GM23338 (cell line): ENCODE results near the gene ESPL1. TPM values are rescaled to one million over a fixed set of nuclear protein-coding genes. Genes with fewer than 3 reads are reported as not detected.

Source experiments
- ATAC-seq: fragments of 200-7000 bp; cut with Tn5 transposase; 3 replicates; pipeline ENCODE4 v1.9.1; 2020
- DNase-seq: peaks from one replicate; pipeline ENCODE4 v3.0.0-alpha.2; 2015; ENCODE audit warnings: low spot score
- H2AFZ ChIP-seq: fragments of 200-600 bp; sonication (generic); 2 replicates; pipeline ENCODE4 v1.8.0; 2016; ENCODE audit warnings: antibody characterized with exemption, mild to moderate bottlenecking, moderate library complexity
- H3F3A ChIP-seq: fragments of 200-600 bp; sonication (generic); replicated peaks from 2 replicates; pipeline ENCODE4 v1.8.0; 2017; ENCODE audit warnings: antibody characterized with exemption, mixed run types, low read depth
- H3K27ac ChIP-seq: fragments of 200-600 bp; sonication (generic); 2 replicates; pipeline ENCODE4 v1.6.1; 2016; ENCODE audit warnings: low read depth
- H3K27me3 ChIP-seq: fragments of 200-600 bp; sonication (generic); 2 replicates; pipeline ENCODE4 v1.8.0; 2016; ENCODE audit warnings: mild to moderate bottlenecking, mixed run types, moderate library complexity; ENCODE audit not compliant: insufficient read depth
- H3K36me3 ChIP-seq: fragments of 200-600 bp; sonication (generic); 2 replicates; pipeline ENCODE4 v1.8.0; 2016; ENCODE audit warnings: mild to moderate bottlenecking; ENCODE audit not compliant: insufficient read depth
- H3K4me1 ChIP-seq: fragments of 200-600 bp; sonication (generic); 2 replicates; pipeline ENCODE4 v1.8.0; 2016; ENCODE audit warnings: mild to moderate bottlenecking, moderate library complexity; ENCODE audit not compliant: insufficient read depth
- H3K4me2 ChIP-seq: fragments of 200-600 bp; sonication (generic); 2 replicates; pipeline ENCODE4 v1.7.1; 2017; ENCODE audit warnings: mixed run types
- H3K4me3 ChIP-seq: fragments of 200-600 bp; sonication (generic); 2 replicates; pipeline ENCODE4 v1.6.1; 2016; ENCODE audit warnings: mixed run types
- H3K79me2 ChIP-seq: fragments of 200-600 bp; sonication (generic); replicated peaks from 2 replicates; pipeline ENCODE4 v1.8.0; 2017; ENCODE audit warnings: mild to moderate bottlenecking; ENCODE audit not compliant: insufficient read depth
- H3K9me2 ChIP-seq: fragments of 200-600 bp; sonication (generic); 2 replicates; pipeline ENCODE4 v1.8.0; 2017; ENCODE audit not compliant: insufficient read depth
- H4K20me1 ChIP-seq: fragments of 200-600 bp; sonication (generic); replicated peaks from 2 replicates; pipeline ENCODE4 v1.8.0; 2017; ENCODE audit warnings: mild to moderate bottlenecking; ENCODE audit not compliant: insufficient read depth
- H3K27ac Mint-ChIP-seq: 2 replicates; pipeline ENCODE4 v1.8.0; 2020; ENCODE audit warnings: inconsistent platforms, mild to moderate bottlenecking, moderate library complexity, mixed read lengths
- H3K27me3 Mint-ChIP-seq: 3 replicates; pipeline ENCODE4 v1.8.0; 2022; ENCODE audit warnings: low read depth, mild to moderate bottlenecking, moderate library complexity, mixed read lengths, inconsistent platforms; ENCODE audit not compliant: insufficient read depth, poor library complexity
- H3K36me3 Mint-ChIP-seq: 3 replicates; pipeline ENCODE4 v1.8.0; 2021; ENCODE audit warnings: low read depth, mild to moderate bottlenecking, inconsistent platforms, moderate library complexity, mixed read lengths
- H3K4me1 Mint-ChIP-seq: 3 replicates; pipeline ENCODE4 v1.8.0; 2020; ENCODE audit warnings: mild to moderate bottlenecking, inconsistent platforms, mixed read lengths
- H3K4me3 Mint-ChIP-seq: 3 replicates; pipeline ENCODE4 v1.8.0; 2021; ENCODE audit warnings: moderate library complexity, mild to moderate bottlenecking, inconsistent platforms, mixed read lengths
- H3K9me3 Mint-ChIP-seq: 3 replicates; pipeline ENCODE4 v1.8.0; 2020; ENCODE audit warnings: moderate library complexity, mild to moderate bottlenecking, inconsistent platforms, mixed read lengths
- CREB1 ChIP-seq: fragments of 250-450 bp; sonication (Bioruptor Pico); IDR thresholded peaks from 2 replicates; pipeline ENCODE4 v1.5.0; 2020; ENCODE audit warnings: low read depth, mild to moderate bottlenecking, moderate library complexity
- CTCF ChIP-seq, 2 experiments: fragments of 200-600 bp in 1 of 2; sonication (generic) in 1 of 2; conservative IDR thresholded peaks; 2 replicates each; pipeline versions ENCODE4 v1.5.1 to v1.6.1; 2016 to 2017; ENCODE audit warnings: antibody characterized with exemption in 2 of 2, low read depth in 2 of 2, mild to moderate bottlenecking in 2 of 2, moderate library complexity in 1 of 2
- ETS1 ChIP-seq: IDR thresholded peaks from 2 replicates; pipeline ENCODE4 v1.6.1; 2016; ENCODE audit warnings: antibody characterized with exemption
- EZH2 ChIP-seq: fragments of 200-600 bp; sonication (generic); IDR thresholded peaks from one replicate; pipeline ENCODE4 v1.8.0; 2017; ENCODE audit warnings: antibody characterized with exemption, mild to moderate bottlenecking, low read depth; ENCODE audit not compliant: unreplicated experiment
- EZH2phosphoT487 ChIP-seq: fragments of 200-600 bp; sonication (generic); IDR thresholded peaks from one replicate; pipeline ENCODE4 v1.8.1; 2018; ENCODE audit warnings: antibody characterized with exemption; ENCODE audit not compliant: unreplicated experiment
- JUNB ChIP-seq: IDR thresholded peaks from one replicate; pipeline ENCODE4 v1.6.1; 2016; ENCODE audit warnings: antibody characterized with exemption; ENCODE audit not compliant: unreplicated experiment
- NANOG ChIP-seq: IDR thresholded peaks from 2 replicates; pipeline ENCODE4 v1.6.1; 2016; ENCODE audit warnings: antibody characterized with exemption, borderline replicate concordance
- POLR2AphosphoS5 ChIP-seq: IDR thresholded peaks from 2 replicates; pipeline ENCODE4 v1.6.1; 2016; ENCODE audit warnings: antibody characterized with exemption, low read depth
- REST ChIP-seq: IDR thresholded peaks from one replicate; pipeline ENCODE4 v1.6.1; 2018; ENCODE audit warnings: antibody characterized with exemption; ENCODE audit not compliant: unreplicated experiment
- STAT1 ChIP-seq: IDR thresholded peaks from one replicate; pipeline ENCODE4 v1.6.1; 2016; ENCODE audit warnings: antibody characterized with exemption; ENCODE audit not compliant: unreplicated experiment
- ZNF114 ChIP-seq: fragments of 250-450 bp; sonication (Bioruptor Pico); IDR thresholded peaks from 2 replicates; pipeline ENCODE4 v1.5.0; 2020; ENCODE audit warnings: mild to moderate bottlenecking, moderate library complexity
- ZNF331 ChIP-seq: fragments of 250-450 bp; sonication (Bioruptor Pico); IDR thresholded peaks from 2 replicates; pipeline ENCODE4 v1.5.0; 2020; ENCODE audit warnings: low read depth, mild to moderate bottlenecking, moderate library complexity
- polyA plus RNA-seq: library from polyadenylated mRNA; unstranded; fragments of >200 nt; fragmentation: Nextera tagmentation; extraction: Ambion mirVana; gene quantifications from 2 replicates; pipeline ENCODE4 v1.2.1, GENCODE V29; 2016
- total RNA-seq: library from RNA; depleted of rRNA; stranded (reverse); fragments of >200 nt; shearing (Covaris generic); gene quantifications from 2 replicates; pipeline ENCODE4 v1.2.3, GENCODE V29; 2014
- TF ChIP-seq, protein P1 (sequence below): fragments of 250-450 bp; sonication (Bioruptor Pico); IDR thresholded peaks from 2 replicates; pipeline ENCODE4 v1.5.0; 2020; ENCODE audit warnings: mild to moderate bottlenecking, moderate library complexity

Gene ESPL1
- total and polyA plus RNA-seq, 2 experiments from 2014 or later: 13.2 to 56.5 TPM

DNA sequence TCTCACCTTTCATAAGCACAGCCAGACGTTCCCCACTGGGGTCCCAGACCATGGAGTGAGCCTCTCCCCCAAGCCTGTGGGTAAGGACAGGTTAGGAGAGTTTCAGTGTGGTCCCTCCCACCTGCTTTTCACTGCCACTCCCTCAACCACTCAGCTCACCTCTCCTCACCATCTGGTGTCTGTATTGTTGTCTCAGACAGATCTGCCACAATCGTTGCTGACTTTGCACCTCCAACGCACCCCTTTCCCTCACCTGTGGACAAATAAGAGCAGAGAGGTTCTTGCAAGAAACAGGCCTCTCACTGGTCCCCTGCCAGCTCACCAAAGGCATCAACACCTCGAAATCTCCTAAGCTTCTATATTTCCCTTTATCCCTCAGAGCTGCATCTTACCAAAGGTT lies 40.2 kb downstream of the ESPL1 start:
- Histone ChIP-seq H3K36me3 (peaks cover 15% of the 10 kb centered on the region), H3K4me3 (no peak overlapping the region), H3K9me2 (no peaks in the 10 kb centered on the region), H4K20me1 (no peaks in the 10 kb centered on the region; the same call in 1 of the 2 replicates), H3K27ac (no peak overlapping the region), H3K27me3 (no peaks in the 10 kb centered on the region), H2AFZ (no peak overlapping the region), H3K79me2 (no peaks in the 10 kb centered on the region), H3K4me2 (no peak overlapping the region), H3F3A (0 out of 2 replicates have a peak, but pooled peaks cover 2% of the 10 kb centered on the region), H3K4me1 (no peaks in the 10 kb centered on the region)
- TF ChIP-seq ZNF114 (no peak), EZH2phosphoT487 (no peak), CTCF (conservative IDR thresholded peaks at IDR 0.05; ENCODE audit: low read depth in 2 of 2) (no peak), CREB1 (CRISPR knock-in tag) (no peak), ZNF331 (CRISPR knock-in tag) (no peak), POLR2AphosphoS5 (no peak), JUNB (no peak), REST (no peak), STAT1 (no peak), NANOG (no peak), ETS1 (no peak), EZH2 (no peak)
- TF ChIP-seq, protein P1, sequence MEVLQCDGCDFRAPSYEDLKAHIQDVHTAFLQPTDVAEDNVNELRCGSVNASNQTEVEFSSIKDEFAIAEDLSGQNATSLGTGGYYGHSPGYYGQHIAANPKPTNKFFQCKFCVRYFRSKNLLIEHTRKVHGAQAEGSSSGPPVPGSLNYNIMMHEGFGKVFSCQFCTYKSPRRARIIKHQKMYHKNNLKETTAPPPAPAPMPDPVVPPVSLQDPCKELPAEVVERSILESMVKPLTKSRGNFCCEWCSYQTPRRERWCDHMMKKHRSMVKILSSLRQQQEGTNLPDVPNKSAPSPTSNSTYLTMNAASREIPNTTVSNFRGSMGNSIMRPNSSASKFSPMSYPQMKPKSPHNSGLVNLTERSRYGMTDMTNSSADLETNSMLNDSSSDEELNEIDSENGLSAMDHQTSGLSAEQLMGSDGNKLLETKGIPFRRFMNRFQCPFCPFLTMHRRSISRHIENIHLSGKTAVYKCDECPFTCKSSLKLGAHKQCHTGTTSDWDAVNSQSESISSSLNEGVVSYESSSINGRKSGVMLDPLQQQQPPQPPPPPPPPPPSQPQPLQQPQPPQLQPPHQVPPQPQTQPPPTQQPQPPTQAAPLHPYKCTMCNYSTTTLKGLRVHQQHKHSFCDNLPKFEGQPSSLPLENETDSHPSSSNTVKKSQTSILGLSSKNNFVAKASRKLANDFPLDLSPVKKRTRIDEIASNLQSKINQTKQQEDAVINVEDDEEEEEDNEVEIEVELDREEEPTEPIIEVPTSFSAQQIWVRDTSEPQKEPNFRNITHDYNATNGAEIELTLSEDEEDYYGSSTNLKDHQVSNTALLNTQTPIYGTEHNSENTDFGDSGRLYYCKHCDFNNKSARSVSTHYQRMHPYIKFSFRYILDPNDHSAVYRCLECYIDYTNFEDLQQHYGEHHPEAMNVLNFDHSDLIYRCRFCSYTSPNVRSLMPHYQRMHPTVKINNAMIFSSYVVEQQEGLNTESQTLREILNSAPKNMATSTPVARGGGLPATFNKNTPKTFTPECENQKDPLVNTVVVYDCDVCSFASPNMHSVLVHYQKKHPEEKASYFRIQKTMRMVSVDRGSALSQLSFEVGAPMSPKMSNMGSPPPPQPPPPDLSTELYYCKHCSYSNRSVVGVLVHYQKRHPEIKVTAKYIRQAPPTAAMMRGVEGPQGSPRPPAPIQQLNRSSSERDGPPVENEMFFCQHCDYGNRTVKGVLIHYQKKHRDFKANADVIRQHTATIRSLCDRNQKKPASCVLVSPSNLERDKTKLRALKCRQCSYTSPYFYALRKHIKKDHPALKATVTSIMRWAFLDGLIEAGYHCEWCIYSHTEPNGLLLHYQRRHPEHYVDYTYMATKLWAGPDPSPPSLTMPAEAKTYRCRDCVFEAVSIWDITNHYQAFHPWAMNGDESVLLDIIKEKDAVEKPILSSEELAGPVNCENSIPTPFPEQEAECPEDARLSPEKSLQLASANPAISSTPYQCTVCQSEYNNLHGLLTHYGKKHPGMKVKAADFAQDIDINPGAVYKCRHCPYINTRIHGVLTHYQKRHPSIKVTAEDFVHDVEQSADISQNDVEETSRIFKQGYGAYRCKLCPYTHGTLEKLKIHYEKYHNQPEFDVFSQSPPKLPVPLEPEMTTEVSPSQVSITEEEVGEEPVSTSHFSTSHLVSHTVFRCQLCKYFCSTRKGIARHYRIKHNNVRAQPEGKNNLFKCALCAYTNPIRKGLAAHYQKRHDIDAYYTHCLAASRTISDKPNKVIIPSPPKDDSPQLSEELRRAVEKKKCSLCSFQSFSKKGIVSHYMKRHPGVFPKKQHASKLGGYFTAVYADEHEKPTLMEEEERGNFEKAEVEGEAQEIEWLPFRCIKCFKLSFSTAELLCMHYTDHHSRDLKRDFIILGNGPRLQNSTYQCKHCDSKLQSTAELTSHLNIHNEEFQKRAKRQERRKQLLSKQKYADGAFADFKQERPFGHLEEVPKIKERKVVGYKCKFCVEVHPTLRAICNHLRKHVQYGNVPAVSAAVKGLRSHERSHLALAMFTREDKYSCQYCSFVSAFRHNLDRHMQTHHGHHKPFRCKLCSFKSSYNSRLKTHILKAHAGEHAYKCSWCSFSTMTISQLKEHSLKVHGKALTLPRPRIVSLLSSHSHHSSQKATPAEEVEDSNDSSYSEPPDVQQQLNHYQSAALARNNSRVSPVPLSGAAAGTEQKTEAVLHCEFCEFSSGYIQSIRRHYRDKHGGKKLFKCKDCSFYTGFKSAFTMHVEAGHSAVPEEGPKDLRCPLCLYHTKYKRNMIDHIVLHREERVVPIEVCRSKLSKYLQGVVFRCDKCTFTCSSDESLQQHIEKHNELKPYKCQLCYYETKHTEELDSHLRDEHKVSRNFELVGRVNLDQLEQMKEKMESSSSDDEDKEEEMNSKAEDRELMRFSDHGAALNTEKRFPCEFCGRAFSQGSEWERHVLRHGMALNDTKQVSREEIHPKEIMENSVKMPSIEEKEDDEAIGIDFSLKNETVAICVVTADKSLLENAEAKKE (CRISPR knock-in tag): no peak
- Mint-ChIP-seq H3K36me3 (peaks cover 47% of the 10 kb centered on the region), H3K27me3 (peaks cover 2% of the 10 kb centered on the region), H3K4me1 (no peaks in the 10 kb centered on the region), H3K27ac (no peak overlapping the region), H3K9me3 (no peaks in the 10 kb centered on the region; the same call in 2 of the 3 replicates), H3K4me3 (no peak overlapping the region)
- ATAC-seq (no peak), DNase-seq (no peak)
